HG03439 (cell line): ENCODE measurements around the gene ERBIN.
"Not testable (repeated sequence)": the region's sequence is repeated elsewhere in the genome, so short reads cannot be mapped to it uniquely, and the experiment has no call there.

Experiments used
- ATAC-seq: cut with Tn5 transposase; IDR thresholded peaks from one replicate; pipeline ENCODE4 v1.9.1; 2021; ENCODE audit warnings: mild to moderate bottlenecking, moderate library complexity; ENCODE audit not compliant: unreplicated experiment

ERBIN gene

DNA sequence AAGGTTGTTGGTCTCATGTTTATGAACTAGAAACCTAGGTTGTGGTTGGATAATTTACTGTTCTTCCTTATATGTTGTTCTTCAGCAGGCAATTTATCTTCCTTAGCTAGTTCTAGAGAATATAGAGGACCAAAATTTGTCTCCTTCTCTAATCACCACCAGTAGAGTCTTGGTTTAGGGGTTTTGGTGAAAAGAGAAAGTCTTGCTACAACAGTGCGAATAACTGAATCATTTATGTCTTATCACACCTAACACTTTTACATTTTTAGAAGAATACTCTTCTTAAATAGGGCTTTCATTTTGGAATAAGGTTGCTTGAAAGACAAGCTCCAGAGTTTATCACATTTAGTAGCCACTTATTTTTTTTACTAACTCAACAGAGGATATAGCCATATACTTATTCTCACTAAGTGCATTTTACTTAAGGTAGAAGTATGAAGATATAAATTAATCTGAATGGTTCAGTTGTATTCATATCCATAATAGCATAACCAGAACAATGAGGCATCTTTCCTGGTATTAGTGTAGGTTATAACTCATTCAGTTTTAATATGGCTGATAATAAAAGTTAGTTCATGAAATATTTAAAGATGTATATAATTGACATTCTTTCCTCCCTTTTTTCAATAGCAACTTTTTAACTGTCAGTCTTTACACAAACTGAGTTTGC is 67.9 kb downstream of the ERBIN start:
- ATAC-seq = no peak

DNA sequence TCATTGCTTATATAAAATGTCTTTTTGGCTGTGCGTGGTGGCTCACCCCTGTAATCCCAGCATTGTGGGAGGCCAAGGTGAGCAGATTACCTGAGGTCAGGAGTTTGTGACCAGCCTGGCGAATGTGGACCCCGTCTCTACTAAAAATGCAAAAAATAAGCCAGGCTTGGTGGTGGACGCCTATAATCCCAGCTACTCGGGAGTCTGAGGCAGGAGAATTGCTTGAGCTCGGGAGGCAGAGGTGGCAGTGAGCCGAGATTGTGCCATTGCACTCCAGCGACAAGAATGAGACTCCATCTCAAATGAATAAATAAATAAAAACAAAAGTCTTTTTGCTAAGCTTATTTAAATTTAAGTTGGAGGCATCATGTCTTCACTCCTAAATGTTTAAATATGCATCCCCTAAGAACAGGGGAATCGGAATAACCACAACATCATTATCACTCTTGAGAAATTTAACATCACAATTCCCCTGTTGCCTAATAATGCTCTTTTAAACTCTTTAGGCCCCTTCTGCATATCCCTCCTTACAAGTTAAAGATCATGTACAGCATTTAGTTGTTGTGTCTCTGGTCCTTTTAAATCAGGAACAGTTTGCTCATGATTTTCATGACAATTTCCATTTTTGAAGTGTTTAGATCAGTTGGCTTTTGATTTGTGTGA is 72.8 kb downstream of the ERBIN start:
- no peak for ATAC-seq

DNA sequence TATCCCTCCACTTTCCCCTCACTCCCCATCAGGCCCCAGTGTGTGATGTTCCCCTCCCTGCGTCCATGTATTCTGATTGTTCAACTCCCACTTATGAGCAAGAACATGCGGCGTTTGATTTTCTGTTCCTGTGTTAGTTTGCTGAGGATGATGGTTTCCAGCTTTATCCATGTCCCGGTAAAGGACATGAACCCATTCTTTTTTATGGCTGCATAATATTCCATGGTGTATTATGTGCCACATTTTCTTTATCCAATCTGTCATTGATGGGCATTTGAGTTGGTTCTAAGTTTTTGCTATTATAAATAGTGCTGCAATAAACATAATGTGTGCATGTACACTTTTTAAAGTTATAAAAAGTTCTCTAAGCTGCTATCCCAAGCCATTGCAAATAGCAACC is 75.6 kb downstream of the ERBIN start:
- no peak for ATAC-seq

DNA sequence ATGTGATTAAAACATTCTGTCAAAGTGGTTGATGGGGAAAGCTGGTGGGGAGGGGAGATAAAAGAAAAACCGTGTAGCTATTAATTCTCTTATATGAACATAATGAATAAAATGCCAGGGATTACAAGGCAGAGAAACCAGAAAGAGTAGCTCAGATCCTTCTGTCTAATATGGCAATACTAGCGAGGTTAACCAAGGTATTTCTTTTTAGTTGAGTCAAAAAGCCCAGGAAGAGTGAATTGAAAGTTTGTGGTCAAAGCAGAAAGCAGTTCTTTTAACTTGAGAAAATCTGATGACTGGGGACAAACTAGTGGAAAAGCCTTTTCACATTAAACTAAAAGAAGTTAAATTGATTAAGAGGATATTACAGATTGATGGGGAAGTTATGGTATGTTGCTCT is 76.0 kb downstream of the ERBIN start:
- ATAC-seq = no peak

DNA sequence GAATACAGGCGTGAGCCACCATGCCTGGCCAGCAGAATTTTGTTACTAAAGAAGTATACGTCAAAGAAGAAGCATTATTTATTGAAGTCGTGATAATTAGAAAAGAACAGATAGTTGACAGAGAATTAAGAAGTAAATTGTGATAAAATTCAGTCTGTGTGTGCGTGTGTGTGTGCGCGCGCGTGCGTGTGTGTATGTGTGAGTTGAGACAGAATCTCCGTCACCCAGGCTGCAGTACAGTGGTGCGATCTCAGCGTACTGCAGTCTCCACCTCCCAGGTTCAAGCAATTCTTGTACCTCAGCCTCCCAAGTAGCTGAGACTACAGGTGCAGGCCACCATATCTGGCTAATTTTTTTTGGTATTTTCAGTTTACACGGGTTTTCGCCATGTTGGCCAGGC is 77.8 kb downstream of the ERBIN start:
- ATAC-seq = no peak

DNA sequence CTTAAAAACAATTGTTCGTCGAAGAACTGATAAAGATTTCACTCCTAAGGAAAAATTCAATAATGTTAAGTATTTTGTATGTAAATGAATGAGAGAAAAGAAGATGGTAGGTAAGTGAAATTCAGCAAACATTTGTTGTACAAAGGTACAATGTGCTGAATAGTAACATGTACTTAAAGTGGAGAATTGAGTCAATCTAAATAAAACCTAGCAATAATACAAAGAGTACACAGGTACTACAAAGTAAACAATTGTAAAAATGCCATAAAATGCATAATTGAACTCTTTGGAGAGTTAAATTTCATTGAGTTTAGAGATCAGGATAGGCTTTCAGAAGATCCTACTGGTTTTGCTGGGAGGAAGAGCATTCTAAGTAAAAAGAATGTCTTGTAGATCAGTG is 82.9 kb downstream of the ERBIN start:
- no peak for ATAC-seq

DNA sequence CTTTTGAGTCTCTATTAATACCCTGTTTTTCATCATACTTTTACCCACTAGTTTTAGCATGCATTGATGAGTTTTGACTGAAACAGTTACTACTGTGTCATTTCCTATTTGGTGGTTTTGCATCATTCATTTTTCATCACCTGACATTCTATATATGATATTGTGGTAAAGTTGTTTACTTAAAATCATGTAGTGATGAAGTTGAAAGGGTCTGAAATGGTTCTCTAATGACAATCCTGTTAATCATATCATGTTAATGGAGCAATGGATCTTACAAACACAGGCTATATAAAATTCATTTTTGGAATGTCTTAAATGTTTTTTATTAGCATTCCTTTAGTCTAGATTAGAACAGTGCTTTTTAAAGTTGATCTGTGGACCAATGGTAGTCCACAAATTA is 84.1 kb downstream of the ERBIN start:
- peak; percentile 46 for ATAC-seq

DNA sequence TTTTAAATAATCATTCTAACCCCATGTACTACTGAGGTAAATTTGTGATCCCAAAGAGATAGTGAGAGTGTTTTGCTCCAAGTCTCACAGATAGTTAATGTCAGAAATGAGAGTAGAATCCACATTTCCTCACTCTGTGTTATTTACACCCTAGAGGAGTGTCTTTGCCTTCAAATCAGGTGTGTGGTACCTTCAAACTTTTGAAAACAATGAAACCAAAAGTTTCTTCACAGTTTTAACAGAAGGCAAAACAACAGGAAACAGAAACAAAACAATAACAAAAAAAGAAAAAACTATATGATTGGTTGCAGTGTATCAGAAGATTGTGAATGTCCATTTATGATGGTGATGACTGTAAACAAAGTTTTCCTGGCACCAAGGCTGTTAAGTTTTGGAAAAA is 85.9 kb downstream of the ERBIN start:
- ATAC-seq = peak; percentile 46

DNA sequence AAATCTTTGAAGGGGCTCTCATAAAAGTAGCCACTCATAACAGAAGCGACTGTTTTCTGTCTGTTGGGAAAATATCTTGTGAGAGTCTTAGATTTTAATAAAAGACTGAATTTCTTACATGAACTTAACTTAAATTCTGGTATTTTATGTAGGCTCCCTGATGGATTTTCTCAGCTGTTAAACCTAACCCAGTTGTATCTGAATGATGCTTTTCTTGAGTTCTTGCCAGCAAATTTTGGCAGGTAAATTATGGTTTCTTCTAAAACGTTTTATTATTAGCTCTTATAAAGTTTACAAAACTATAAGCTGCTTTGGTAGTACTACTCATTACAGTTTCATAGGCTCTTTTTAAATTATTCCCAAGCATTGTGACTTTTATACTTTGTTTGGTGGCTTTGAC is 87.0 kb downstream of the ERBIN start:
- ATAC-seq = no peak

DNA sequence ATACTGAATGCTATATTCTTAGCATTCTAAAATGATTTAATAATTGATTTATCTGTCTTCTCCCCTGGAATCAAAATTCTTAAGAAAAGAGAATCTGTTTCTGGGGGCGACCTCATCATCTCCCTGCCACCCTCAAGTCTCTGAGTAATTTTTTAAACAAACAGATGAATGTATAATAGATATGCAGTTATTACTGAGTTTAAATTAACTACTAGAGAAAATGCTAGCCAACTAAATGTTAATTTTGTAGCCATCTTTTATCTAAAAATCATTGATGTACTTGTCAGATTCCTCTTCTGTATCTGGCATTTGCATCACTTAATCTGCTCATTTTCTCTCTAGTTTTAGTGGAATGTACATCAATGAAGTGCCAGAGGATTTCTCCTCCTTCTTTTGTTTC is 87.5 kb downstream of the ERBIN start:
- no peak for ATAC-seq

DNA sequence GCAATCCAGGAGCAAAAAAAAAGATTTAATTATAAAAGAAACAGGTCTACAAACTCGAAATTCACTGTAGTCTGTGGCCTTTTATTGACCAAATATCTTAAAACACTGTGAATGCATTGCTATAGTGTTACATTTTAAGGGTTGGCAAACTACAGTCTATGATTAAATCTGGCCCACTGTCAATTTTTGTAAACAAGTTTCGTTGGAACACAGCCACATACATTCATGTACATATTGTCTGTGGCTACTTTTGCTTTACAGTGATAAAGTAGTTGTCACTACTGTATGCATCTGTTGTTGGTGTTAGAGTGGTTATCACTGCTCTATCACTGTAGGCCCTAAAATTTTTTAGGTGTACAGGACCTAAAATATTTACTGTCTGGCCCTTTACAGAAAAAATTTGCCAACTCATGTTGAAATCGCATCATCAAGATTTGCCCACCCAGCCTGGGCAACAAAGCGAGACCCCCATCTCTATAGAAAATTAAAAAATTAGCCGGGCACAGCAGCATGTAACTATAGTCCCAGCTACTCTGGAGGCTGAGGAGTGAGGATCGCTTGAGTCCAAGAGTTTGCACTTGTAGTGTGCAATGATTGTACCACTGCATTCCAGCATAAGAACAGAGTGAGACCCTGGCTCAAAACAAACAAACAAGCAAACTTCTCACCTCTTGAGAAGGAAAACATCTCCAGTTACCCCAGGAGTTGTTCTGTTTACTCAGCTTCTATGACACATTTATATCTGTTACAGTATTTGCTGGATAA is 89.0 kb downstream of the ERBIN start:
- no peak for ATAC-seq

DNA sequence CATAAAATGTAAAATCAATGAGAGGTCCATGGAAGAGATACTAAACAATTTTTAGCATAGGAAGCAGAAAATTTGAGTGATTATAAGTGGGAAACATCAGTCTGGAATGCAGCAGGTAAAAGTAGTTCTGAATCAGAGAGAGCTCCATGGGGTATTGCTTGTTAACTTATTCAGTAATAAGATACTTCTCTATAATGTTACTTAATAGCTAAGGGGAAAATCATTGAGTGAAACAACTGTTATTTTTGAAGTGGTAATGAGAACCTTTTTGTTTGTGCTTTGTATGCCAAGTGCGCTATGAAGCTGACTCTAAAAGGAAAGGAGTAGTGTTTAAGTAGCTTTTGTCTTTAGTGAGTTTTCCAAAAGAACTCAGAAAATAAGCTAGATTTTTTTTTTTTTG is 95.2 kb downstream of the ERBIN start:
- no peak for ATAC-seq

DNA sequence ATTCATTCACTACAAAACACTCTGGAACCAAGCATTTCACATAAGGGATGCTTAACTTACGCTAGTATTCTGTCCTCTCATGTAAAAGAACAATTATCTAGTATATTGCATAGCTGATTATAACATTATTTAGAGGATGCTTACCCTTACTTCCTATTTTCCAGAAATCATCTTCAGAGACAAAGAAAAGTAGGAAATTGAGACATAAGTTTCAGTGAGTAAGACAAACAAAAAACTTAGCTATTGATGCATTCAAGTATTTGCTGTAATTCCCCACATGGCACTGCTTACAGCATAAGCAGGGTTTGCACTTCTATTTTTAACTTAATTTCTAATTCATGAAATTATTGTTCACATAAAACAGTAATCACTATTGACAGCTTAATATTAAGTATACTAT is 112.9 kb downstream of the ERBIN start:
- no peak for ATAC-seq

DNA sequence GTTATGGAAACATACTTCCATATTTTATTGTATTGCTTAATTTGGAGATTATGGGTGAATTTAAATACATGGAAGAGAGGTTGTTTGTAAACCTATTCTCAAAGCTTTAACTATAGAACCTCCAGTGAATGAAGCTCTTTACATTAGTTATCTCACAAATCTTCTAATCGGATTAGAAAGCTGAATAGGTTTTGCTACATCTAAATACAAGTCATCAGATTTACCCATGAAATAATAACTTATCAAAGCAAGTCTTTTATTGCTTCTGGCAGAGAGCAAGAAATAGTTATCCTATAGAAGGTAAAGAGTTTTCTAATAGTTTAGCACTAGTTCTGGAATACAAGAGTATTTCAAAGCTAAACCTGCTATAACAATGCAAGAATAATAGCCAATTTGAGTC is 113.3 kb downstream of the ERBIN start:
- ATAC-seq = no peak

DNA sequence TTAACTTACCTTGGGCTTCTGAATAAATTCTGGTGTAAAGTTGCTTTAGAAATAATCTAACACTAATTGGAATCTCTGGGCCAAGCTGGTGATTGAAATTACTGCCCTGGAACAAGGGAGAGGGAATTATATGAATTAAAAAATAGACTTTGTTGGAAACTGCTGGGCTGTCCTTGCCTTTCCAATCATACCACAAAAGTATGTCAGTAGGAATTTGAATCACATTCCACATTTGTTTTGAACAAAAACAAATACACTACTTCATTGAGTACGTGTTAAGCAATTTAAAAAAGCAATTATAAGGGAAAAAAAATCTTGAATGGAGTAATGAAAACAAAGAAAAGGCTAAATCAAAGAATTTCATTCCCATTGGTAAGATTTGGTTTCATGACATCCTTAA is 115.3 kb downstream of the ERBIN start:
- ATAC-seq = no peak

DNA sequence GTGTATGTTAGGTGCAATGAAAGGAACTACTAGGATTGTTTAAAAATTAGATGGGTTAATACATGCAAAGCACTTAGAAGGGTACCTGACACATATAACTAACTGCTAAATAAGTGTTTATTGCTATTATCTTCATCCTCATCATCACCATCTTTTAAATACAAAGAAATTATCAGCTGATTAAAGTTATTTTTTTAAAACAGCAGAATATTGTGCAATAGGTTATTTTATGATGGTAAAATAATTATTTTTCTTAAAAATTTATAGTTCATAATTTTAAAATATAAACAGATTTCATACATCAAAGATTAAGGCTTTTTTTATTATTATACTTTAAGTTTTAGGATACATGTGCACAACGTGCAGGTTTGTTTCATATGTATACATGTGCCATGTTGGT is 130.9 kb downstream of the ERBIN start:
- no peak for ATAC-seq

DNA sequence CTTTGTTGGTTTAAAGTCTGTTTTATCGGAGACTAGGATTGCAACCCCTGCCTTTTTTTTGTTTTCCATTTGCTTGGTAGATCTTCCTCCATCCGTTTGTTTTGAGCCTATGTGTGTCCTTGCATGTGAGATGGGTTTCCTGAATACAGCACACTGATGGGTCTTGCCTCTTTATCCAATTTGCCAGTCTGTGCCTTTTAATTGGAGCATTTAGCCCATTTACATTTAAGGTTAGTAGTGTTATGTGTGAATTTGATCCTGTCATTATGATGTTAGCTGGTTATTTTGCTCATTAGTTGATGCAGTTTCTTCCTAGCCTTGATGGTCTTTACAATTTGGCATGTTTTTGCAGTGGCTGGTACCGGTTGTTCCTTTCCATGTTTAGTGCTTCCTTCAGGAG is 134.9 kb downstream of the ERBIN start:
- ATAC-seq = not testable (repeated sequence)

DNA sequence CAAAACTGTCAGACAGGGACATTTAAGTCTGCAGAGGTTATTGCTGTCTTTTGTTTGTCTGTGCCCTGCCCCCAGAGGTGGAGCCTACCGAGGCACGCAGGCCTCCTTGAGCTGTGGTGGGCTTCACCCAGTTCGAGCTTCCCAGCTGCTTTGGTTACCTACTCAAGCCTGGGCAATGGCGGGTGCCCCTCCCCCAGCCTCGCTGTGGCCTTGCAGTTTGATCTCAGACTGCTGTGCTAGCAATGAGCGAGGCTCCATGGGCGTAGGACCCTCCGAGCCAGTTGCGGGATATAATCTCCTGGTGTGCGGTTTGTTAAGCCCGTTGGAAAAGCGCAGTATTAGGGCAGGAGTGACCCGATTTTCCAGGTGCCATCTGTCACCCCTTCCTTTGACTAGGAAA is 136.7 kb downstream of the ERBIN start:
- not testable (repeated sequence) for ATAC-seq

DNA sequence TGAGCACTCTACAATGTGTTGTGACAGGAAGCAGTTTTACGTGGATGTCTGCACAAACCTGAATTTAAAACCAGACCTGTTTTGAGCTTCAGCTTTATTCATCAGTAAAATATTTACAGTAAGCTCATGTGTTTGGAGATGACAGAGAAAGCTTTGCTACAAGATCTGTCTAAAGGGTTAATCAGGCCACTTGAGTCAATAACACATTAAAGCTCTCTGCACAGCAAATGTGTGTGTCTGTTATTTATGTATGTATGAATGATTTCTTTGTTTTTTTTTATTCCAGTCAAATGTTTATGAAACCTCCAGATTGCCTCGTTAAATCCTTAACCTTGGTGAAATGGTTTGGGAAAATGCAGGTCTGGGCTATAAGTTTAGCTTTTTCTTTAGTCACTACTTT is 140.5 kb downstream of the ERBIN start:
- ATAC-seq = no peak

DNA sequence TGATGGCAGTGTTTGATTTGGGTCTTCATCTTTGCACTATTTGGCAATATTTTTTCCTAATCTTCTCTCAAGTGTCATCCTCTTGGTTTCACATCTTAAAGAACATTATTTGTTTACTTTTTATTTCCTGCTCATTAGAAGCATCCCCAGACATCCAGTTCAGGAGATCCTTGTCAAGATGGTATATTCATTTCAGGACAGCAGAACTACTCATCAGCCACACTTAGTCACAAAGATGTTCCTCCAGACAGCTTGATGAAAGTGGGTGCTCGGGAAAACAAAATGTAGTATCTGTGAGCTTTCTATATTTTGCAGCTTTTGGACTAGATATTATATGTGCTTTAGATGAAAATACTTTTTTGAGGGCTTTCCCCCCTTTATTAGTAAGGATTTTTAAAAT is 145.7 kb downstream of the ERBIN start:
- no peak for ATAC-seq

DNA sequence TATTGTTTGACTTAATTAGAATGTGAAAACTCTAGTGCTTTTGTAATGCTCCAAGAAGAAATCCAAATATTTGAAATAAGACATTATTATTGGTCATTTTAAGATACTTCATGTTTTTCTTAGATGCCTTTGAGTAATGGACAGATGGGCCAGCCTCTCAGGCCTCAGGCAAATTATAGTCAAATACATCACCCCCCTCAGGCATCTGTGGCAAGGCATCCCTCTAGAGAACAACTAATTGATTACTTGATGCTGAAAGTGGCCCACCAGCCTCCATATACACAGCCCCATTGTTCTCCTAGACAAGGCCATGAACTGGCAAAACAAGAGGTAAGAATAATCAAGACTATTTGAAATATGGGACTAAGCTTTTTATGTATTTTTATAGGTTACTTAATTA is 148.5 kb downstream of the ERBIN start:
- no peak for ATAC-seq

DNA sequence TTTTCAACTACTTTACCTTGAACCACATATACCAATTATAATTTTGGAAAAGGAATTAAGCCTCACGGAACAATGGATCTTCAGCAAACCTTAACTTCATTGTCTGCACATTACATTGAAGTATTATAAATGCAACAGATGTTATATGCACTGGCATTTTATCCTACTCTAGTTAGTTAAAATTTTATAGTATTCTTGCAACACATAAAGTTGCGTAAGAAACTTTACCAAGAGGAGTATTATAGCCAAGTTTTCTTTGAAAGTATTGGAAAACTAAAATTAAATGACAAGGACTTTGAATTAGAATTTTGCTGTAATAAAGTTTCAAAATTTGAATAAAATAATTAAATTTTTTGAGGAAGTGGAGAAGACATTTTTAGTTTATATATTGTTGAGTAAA is 154.3 kb downstream of the ERBIN start:
- no peak for ATAC-seq
